GM12874 (cell line): ENCODE data around the gene ASTN2.

Experiments
- CTCF ChIP-seq: IDR thresholded peaks from 2 replicates; pipeline ENCODE4 v1.5.1; 2011; ENCODE audit warnings: low read depth, mild to moderate bottlenecking, control low read depth, low read length, moderate library complexity; ENCODE audit not compliant: insufficient read depth

The ASTN2 gene

GRCh38 chr9:117097761-117098160, 317.1 kb downstream of the ASTN2 start:
- no peak for TF ChIP-seq CTCF

- no peak for TF ChIP-seq CTCF
Measured at GRCh38 chr9:117096138-117096537, 318.7 kb downstream of the ASTN2 start.

- TF ChIP-seq CTCF = no peak
Measured at GRCh38 chr9:117095081-117095480, 319.8 kb downstream of the ASTN2 start.

GRCh38 chr9:117093891-117094844, 320.7 kb downstream of the ASTN2 start:
- TF ChIP-seq CTCF = no peak

GRCh38 chr9:117092582-117092981, 322.3 kb downstream of the ASTN2 start:
- TF ChIP-seq CTCF = no peak

- TF ChIP-seq CTCF = no peak
Measured at GRCh38 chr9:117091529-117091928, 323.3 kb downstream of the ASTN2 start.

- TF ChIP-seq CTCF = no peak
Measured at GRCh38 chr9:117088786-117089185, 326.1 kb downstream of the ASTN2 start.
